Neural cell (in vitro differentiated cells): ENCODE measurements around the gene NID2.

ENCODE experiments used
- POLR2AphosphoS5 ChIP-seq: IDR thresholded peaks from 2 replicates; pipeline ENCODE4 v1.6.1; 2012
- RAD21 ChIP-seq: fragments of 450-650 bp; conservative IDR thresholded peaks from 2 replicates; pipeline ENCODE4 v1.6.1; 2014; ENCODE audit warnings: antibody characterized with exemption, mild to moderate bottlenecking, moderate library complexity
- TF ChIP-seq, protein P1 (sequence below): fragments of 450-650 bp; IDR thresholded peaks from 2 replicates; pipeline ENCODE4 v1.5.1; 2014; ENCODE audit warnings: antibody characterized with exemption, mild to moderate bottlenecking, moderate library complexity; ENCODE audit not compliant: poor library complexity, severe bottlenecking
- TF ChIP-seq, protein P2 (sequence below): IDR thresholded peaks from 2 replicates; pipeline ENCODE4 v1.6.1; 2012; ENCODE audit warnings: borderline replicate concordance

DNA sequence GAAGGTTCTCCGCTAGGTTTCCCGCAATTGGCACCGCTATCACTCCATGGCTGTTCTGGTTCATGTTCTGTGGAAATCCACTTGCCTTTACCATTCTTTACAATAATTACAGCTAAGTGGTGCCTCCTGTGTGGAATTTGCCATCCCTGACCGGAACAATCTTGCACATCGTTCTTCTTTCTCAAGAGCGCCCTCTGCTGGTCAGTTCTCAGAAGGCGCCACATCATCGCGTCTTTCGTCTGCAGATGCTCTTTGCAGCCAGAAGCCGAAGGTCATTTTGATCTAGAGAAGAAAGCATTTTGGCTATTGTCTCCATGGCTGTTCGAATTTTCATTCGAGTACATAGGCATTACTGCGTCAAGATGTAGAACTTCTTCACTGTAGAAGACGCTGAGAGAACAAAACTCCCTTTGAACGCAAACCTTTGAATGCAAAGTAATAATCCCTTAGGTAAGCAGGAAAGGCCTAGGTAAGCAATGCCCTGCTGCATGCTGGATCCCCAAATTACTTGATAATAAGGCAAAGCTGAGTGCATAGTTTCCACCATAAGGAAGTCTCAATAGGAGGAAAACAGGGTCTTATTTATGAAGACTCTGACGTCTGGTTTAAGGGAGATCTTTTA is 89.7 kb downstream of the NID2 start:
- TF ChIP-seq RAD21: peak; percentile 84
- no peak for TF ChIP-seq POLR2AphosphoS5
- TF ChIP-seq, protein P1, sequence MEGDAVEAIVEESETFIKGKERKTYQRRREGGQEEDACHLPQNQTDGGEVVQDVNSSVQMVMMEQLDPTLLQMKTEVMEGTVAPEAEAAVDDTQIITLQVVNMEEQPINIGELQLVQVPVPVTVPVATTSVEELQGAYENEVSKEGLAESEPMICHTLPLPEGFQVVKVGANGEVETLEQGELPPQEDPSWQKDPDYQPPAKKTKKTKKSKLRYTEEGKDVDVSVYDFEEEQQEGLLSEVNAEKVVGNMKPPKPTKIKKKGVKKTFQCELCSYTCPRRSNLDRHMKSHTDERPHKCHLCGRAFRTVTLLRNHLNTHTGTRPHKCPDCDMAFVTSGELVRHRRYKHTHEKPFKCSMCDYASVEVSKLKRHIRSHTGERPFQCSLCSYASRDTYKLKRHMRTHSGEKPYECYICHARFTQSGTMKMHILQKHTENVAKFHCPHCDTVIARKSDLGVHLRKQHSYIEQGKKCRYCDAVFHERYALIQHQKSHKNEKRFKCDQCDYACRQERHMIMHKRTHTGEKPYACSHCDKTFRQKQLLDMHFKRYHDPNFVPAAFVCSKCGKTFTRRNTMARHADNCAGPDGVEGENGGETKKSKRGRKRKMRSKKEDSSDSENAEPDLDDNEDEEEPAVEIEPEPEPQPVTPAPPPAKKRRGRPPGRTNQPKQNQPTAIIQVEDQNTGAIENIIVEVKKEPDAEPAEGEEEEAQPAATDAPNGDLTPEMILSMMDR: peak; percentile 92
- TF ChIP-seq, protein P2, sequence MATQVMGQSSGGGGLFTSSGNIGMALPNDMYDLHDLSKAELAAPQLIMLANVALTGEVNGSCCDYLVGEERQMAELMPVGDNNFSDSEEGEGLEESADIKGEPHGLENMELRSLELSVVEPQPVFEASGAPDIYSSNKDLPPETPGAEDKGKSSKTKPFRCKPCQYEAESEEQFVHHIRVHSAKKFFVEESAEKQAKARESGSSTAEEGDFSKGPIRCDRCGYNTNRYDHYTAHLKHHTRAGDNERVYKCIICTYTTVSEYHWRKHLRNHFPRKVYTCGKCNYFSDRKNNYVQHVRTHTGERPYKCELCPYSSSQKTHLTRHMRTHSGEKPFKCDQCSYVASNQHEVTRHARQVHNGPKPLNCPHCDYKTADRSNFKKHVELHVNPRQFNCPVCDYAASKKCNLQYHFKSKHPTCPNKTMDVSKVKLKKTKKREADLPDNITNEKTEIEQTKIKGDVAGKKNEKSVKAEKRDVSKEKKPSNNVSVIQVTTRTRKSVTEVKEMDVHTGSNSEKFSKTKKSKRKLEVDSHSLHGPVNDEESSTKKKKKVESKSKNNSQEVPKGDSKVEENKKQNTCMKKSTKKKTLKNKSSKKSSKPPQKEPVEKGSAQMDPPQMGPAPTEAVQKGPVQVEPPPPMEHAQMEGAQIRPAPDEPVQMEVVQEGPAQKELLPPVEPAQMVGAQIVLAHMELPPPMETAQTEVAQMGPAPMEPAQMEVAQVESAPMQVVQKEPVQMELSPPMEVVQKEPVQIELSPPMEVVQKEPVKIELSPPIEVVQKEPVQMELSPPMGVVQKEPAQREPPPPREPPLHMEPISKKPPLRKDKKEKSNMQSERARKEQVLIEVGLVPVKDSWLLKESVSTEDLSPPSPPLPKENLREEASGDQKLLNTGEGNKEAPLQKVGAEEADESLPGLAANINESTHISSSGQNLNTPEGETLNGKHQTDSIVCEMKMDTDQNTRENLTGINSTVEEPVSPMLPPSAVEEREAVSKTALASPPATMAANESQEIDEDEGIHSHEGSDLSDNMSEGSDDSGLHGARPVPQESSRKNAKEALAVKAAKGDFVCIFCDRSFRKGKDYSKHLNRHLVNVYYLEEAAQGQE: no peak
